H1 (cell line): ENCODE measurements around the gene FXR2. TPM values are rescaled to one million over a fixed set of nuclear protein-coding genes. Genes with fewer than 3 reads are reported as not detected.
A peak's percentile ranks its signal among the peaks of the same experiment; 100 is the strongest.

Experiments
- CTCF ChIA-PET: fragments of 300-600 bp; sonication (Branson Sonifier 250); formaldehyde crosslinking; loops from one replicate; lab custom pipeline; 2021; ENCODE audit not compliant: partially characterized antibody; lab: Charles Lee
- POLR2A ChIA-PET: fragments of 300-600 bp; sonication (Branson Sonifier 250); formaldehyde crosslinking; loops from one replicate; lab custom pipeline; 2021; ENCODE audit warnings: inconsistent platforms; ENCODE audit not compliant: partially characterized antibody; lab: Charles Lee
- DNase-seq, 2 experiments: peaks; one replicate each; pipeline versions ENCODE4 v3.0.0 to v3.0.0-alpha.2; 2010 to 2022; ENCODE audit warnings: low spot score in 2 of 2, low read depth in 1 of 2, mixed read lengths in 1 of 2
- FAIRE-seq: peaks from 2 replicates; lab custom pipeline; 2011; peaks lifted over from hg19 to GRCh38; lab: Jason Lieb, UNC
- H2AFZ ChIP-seq: 2 replicates; pipeline ENCODE4 v1.8.1; 2012; ENCODE audit warnings: low read length, inconsistent platforms
- H2AK5ac ChIP-seq: 2 replicates; pipeline ENCODE4 v1.6.1; 2013; ENCODE audit warnings: low read depth, low read length
- H2BK120ac ChIP-seq: replicated peaks from 2 replicates; pipeline ENCODE3; 2013; ENCODE audit warnings: low read depth, low read length, inconsistent platforms
- H2BK12ac ChIP-seq: 2 replicates; pipeline ENCODE4 v1.6.1; 2013; ENCODE audit warnings: low read depth, low read length
- H2BK15ac ChIP-seq: 2 replicates; pipeline ENCODE4 v1.6.1; 2013; ENCODE audit warnings: low read length
- H2BK20ac ChIP-seq: 2 replicates; pipeline ENCODE4 v1.6.1; 2013; ENCODE audit warnings: low read length
- H2BK5ac ChIP-seq: 2 replicates; pipeline ENCODE4 v1.6.1; 2013; ENCODE audit warnings: low read depth, low read length
- H3K14ac ChIP-seq: 2 replicates; pipeline ENCODE4 v1.6.1; 2013; ENCODE audit warnings: inconsistent platforms; ENCODE audit not compliant: insufficient read length
- H3K18ac ChIP-seq: 2 replicates; pipeline ENCODE4 v1.6.1; 2013; ENCODE audit warnings: low read length; ENCODE audit errors: extremely low read depth
- H3K23ac ChIP-seq: 2 replicates; pipeline ENCODE4 v1.6.1; 2013; ENCODE audit warnings: inconsistent platforms; ENCODE audit not compliant: insufficient read length
- H3K23me2 ChIP-seq: 2 replicates; pipeline ENCODE4 v1.6.1; 2013; ENCODE audit warnings: low read depth, low read length
- H3K27ac ChIP-seq: 2 replicates; pipeline ENCODE4 v1.6.1; 2011; ENCODE audit warnings: low read depth, low read length, inconsistent platforms
- H3K27me3 ChIP-seq, 4 experiments: replicated peaks in 1 of 4; 1 replicate in 1 of 4; 2 replicates in 3 of 4; pipeline versions ENCODE4 v1.6.1 to v1.8.1; 2011 to 2013; ENCODE audit warnings: low read length in 3 of 4, mild to moderate bottlenecking in 3 of 4, inconsistent platforms in 2 of 4, mixed read lengths in 2 of 4, moderate library complexity in 1 of 4; ENCODE audit not compliant: control insufficient read depth in 3 of 4, insufficient read depth in 3 of 4; ENCODE audit errors: extremely low read depth in 1 of 4
- H3K36me3 ChIP-seq, 4 experiments: 2 replicates each; pipeline versions ENCODE4 v1.6.1 to v1.8.1; 2011 to 2013; ENCODE audit warnings: mild to moderate bottlenecking in 4 of 4, low read length in 3 of 4, moderate library complexity in 2 of 4, control low read depth in 1 of 4, inconsistent platforms in 1 of 4; ENCODE audit not compliant: insufficient read depth in 4 of 4, control insufficient read depth in 2 of 4
- H3K4ac ChIP-seq: replicated peaks from 2 replicates; pipeline ENCODE3; 2013; ENCODE audit warnings: low read length, low read depth, mixed read lengths, inconsistent platforms; ENCODE audit not compliant: insufficient read length
- H3K4me1 ChIP-seq, 4 experiments: replicated peaks in 1 of 4; 1 replicate in 1 of 4; 2 replicates in 3 of 4; pipeline versions ENCODE4 v1.6.1 to v1.8.1; 2011 to 2013; ENCODE audit warnings: low read length in 3 of 4, inconsistent platforms in 2 of 4, mixed read lengths in 1 of 4; ENCODE audit not compliant: insufficient read depth in 4 of 4, control insufficient read depth in 3 of 4
- H3K4me2 ChIP-seq, 2 experiments: 2 replicates each; pipeline versions ENCODE4 v1.6.1 to v1.8.1; 2011 to 2013; ENCODE audit warnings: low read depth in 2 of 2, low read length in 2 of 2, control low read depth in 1 of 2, inconsistent platforms in 1 of 2, mild to moderate bottlenecking in 1 of 2; ENCODE audit not compliant: insufficient read depth in 1 of 2
- H3K4me3 ChIP-seq, 4 experiments: fragments of 200-600, 300-600 bp in 1 of 4; sonication (generic), shearing (Covaris generic), sonication (Bioruptor Twin) in 1 of 4; 2 replicates each; pipeline versions ENCODE4 v1.5.1 to v1.8.1; 2011 to 2016; ENCODE audit warnings: low read length in 4 of 4, low read depth in 3 of 4, control low read depth in 2 of 4, inconsistent platforms in 2 of 4, mild to moderate bottlenecking in 2 of 4, mixed read lengths in 1 of 4, moderate library complexity in 1 of 4; ENCODE audit not compliant: insufficient read depth in 2 of 4; ENCODE audit errors: extremely low read depth in 1 of 4
- H3K56ac ChIP-seq: replicated peaks from 2 replicates; pipeline ENCODE3; 2013; ENCODE audit warnings: low read depth, mild to moderate bottlenecking, mixed read lengths, low read length, inconsistent platforms; ENCODE audit not compliant: insufficient read length
- H3K79me1 ChIP-seq: 2 replicates; pipeline ENCODE4 v1.6.1; 2013; ENCODE audit warnings: low read depth, low read length, control low read depth
- H3K79me2 ChIP-seq, 2 experiments: 2 replicates each; pipeline versions ENCODE4 v1.6.1 to v1.8.1; 2012 to 2013; ENCODE audit warnings: low read length in 2 of 2, mild to moderate bottlenecking in 2 of 2, inconsistent platforms in 1 of 2; ENCODE audit not compliant: insufficient read depth in 2 of 2, control insufficient read depth in 1 of 2
- H3K9ac ChIP-seq, 4 experiments: replicated peaks in 1 of 4; 1 replicate in 1 of 4; 2 replicates in 3 of 4; pipeline versions ENCODE4 v1.6.1 to v1.8.1; 2011 to 2013; ENCODE audit warnings: low read depth in 3 of 4, low read length in 3 of 4, control low read depth in 2 of 4, mild to moderate bottlenecking in 2 of 4, moderate library complexity in 2 of 4, inconsistent platforms in 1 of 4; ENCODE audit errors: extremely low read depth in 1 of 4
- H3K9me3 ChIP-seq, 2 experiments: 2 replicates each; pipeline versions ENCODE4 v1.6.1 to v1.8.1; 2012 to 2013; ENCODE audit warnings: mild to moderate bottlenecking in 2 of 2, moderate library complexity in 2 of 2, control low read depth in 1 of 2, inconsistent platforms in 1 of 2, low read depth in 1 of 2, low read length in 1 of 2, mixed read lengths in 1 of 2; ENCODE audit not compliant: insufficient read depth in 2 of 2
- H4K20me1 ChIP-seq, 2 experiments: replicated peaks in 1 of 2; 2 replicates each; pipeline versions ENCODE3 to v1.8.1; 2011 to 2013; ENCODE audit warnings: inconsistent platforms in 2 of 2, low read length in 2 of 2, mild to moderate bottlenecking in 1 of 2; ENCODE audit not compliant: insufficient read depth in 2 of 2, control insufficient read depth in 1 of 2
- H4K5ac ChIP-seq: 2 replicates; pipeline ENCODE4 v1.6.1; 2013; ENCODE audit warnings: low read length, low read depth, mixed read lengths, inconsistent platforms; ENCODE audit not compliant: insufficient read length
- H4K8ac ChIP-seq: 2 replicates; pipeline ENCODE4 v1.8.0; 2013; ENCODE audit warnings: mild to moderate bottlenecking, moderate library complexity, low read length, inconsistent platforms; ENCODE audit not compliant: insufficient read depth; ENCODE audit errors: extremely low read depth
- H4K91ac ChIP-seq: replicated peaks from 2 replicates; pipeline ENCODE3; 2013; ENCODE audit warnings: low read length, mixed read lengths, inconsistent platforms; ENCODE audit not compliant: insufficient read length
- CHD1 ChIP-seq: IDR thresholded peaks from 2 replicates; pipeline ENCODE4 v1.6.1; 2012; ENCODE audit warnings: low read depth, low read length, improper control_type of control experiment
- E2F6 ChIP-seq: IDR thresholded peaks from 2 replicates; pipeline ENCODE4 v1.6.1; 2012; ENCODE audit warnings: inconsistent platforms
- EGR1 ChIP-seq: IDR thresholded peaks from 2 replicates; pipeline ENCODE4 v1.6.1; 2011; ENCODE audit warnings: low read depth, low read length, borderline replicate concordance
- HDAC6 ChIP-seq: IDR thresholded peaks from one replicate; pipeline ENCODE4 v1.7.1; 2012; ENCODE audit warnings: low read depth, mild to moderate bottlenecking, inconsistent platforms, low read length, moderate library complexity
- PHF8 ChIP-seq: fragments of 200-600 bp; sonication (generic); conservative IDR thresholded peaks from 2 replicates; pipeline ENCODE4 v1.7.1; 2012; ENCODE audit warnings: low read depth, mild to moderate bottlenecking, inconsistent platforms, low read length, moderate library complexity
- POLR2AphosphoS5 ChIP-seq: IDR thresholded peaks from 2 replicates; pipeline ENCODE4 v1.6.1; 2011; ENCODE audit warnings: low read depth, low read length
- RAD21 ChIP-seq, 2 experiments: IDR thresholded peaks in 1 of 2; conservative IDR thresholded peaks in 1 of 2; 2 replicates each; pipeline ENCODE4 v1.6.1; 2011; ENCODE audit warnings: low read depth in 2 of 2, low read length in 2 of 2, improper control_type of control experiment in 1 of 2, inconsistent platforms in 1 of 2, mild to moderate bottlenecking in 1 of 2, moderate library complexity in 1 of 2
- TAF1 ChIP-seq: IDR thresholded peaks from 2 replicates; pipeline ENCODE4 v1.6.1; 2011; ENCODE audit warnings: mild to moderate bottlenecking, low read depth, low read length
- TAF7 ChIP-seq: optimal IDR thresholded peaks from 2 replicates; pipeline ENCODE3; 2011; ENCODE audit warnings: low read depth, mild to moderate bottlenecking, inconsistent platforms, low read length, moderate library complexity, borderline replicate concordance
- TCF12 ChIP-seq: IDR thresholded peaks from 2 replicates; pipeline ENCODE4 v1.6.1; 2011; ENCODE audit warnings: low read depth, mild to moderate bottlenecking, low read length
- TEAD4 ChIP-seq: IDR thresholded peaks from 2 replicates; pipeline ENCODE4 v1.6.1; 2012; ENCODE audit warnings: low read depth, low read length, inconsistent platforms, mixed read lengths
- WGBS, 2 experiments: shearing (Covaris generic) in 1 of 2; methylation state at CpG; one replicate each; pipeline versions ENCODE4 v1.1.6 to v1.1.7; 2013 to 2015; ENCODE audit warnings: low lambda C conversion rate in 2 of 2, mixed read lengths in 2 of 2, inconsistent platforms in 1 of 2, low coverage in 1 of 2, missing lambda C conversion rate in 1 of 2; ENCODE audit not compliant: insufficient replicate concordance in 2 of 2, insufficient coverage in 1 of 2, insufficient read length in 1 of 2; ENCODE audit errors: extremely low coverage in 1 of 2, missing lambda C conversion rate in 1 of 2; 5-methylcytosine and 5-hydroxymethylcytosine counted together
- polyA plus RNA-seq, 7 experiments: library from polyadenylated mRNA; depleted of rRNA in 3 of 7; stranded (reverse) in 5 of 7; unstranded in 2 of 7; fragments of >200 nt in 5 of 7; fragments of 200-250 nt in 2 of 7; gene quantifications; 1 replicate in 5 of 7; 2 replicates in 1 of 7; 4 replicates in 1 of 7; pipeline versions ENCODE4 v1.2.1 to v1.2.3, GENCODE V29; 2011 to 2013; ENCODE audit warnings: missing spikeins in 2 of 7, mixed read lengths in 2 of 7
- total RNA-seq: library from RNA; stranded (reverse); fragmentation: NEBNext Ultra II Directional; extraction: Animal tissue kit (Norgen Biotek cat#: 25700); gene quantifications from 2 replicates; pipeline ENCODE4 v1.2.1, GENCODE V29; 2021

FXR2 gene
- total and polyA plus RNA-seq, 2 of the 8 experiments (the other 6 are each of a cell fraction or from before 2014, with no cell fraction given): 26.2 to 44.0 TPM

GRCh38 chr17:7561028-7561575 is 53.6 kb downstream of the FXR2 start:
- H2BK20ac ChIP-seq: no peak overlapping the region
- H3K4me2 ChIP-seq: peak overlapping the region; percentile 49 to 96
- peak overlapping the region; percentile 69 to 96 (median 78) for H3K4me3 ChIP-seq
- no peaks in the 10 kb centered on the region for H3K27me3 ChIP-seq
- 0 out of 2 replicates have a peak overlapping the region, but pooled peaks have one; percentile 27 for H2BK12ac ChIP-seq
- H2AK5ac ChIP-seq: no peak overlapping the region
- peaks cover 0 to 1% of the 10 kb centered on the region in 2 experiments for H4K20me1 ChIP-seq
- H2BK15ac ChIP-seq: no peak overlapping the region
- H3K18ac ChIP-seq: no peak overlapping the region; the same call in 1 of the 2 replicates
- peak overlapping the region; percentile 37; the same call in 1 of the 2 replicates for H3K27ac ChIP-seq
- CTCF ChIA-PET: interaction anchor here (0.8 to 12.7 kb wide), 74 partner anchors 9 to 515 kb away, joined by 3 to 251 read pairs (median 6); partner anchors contain the start of genes CHRNB1, MPDU1, NEURL4 and SAT2
- H2BK5ac ChIP-seq: peak overlapping the region; percentile 2; the same call in 1 of the 2 replicates
- DNase-seq: peak in 1 of 2 experiments; percentile 92
- FAIRE-seq: peak; percentile 52
- H3K56ac ChIP-seq: peak overlapping the region; percentile 62
- H3K79me1 ChIP-seq: peaks cover 9% of the 10 kb centered on the region
- H4K8ac ChIP-seq: no peak overlapping the region
- POLR2A ChIA-PET: interaction anchor here (0.7 to 37.5 kb wide), 25 partner anchors 9 to 301 kb away, joined by 3 to 1144 read pairs (median 5); partner anchors contain the start of genes CD68, GPS2, MPDU1 and POLR2A
- no peak overlapping the region for H2AFZ ChIP-seq
- peaks cover 6% of the 10 kb centered on the region; the same call in 1 of the 2 replicates for H3K23me2 ChIP-seq
- peak overlapping the region; percentile 61 for H4K5ac ChIP-seq
- H3K14ac ChIP-seq: no peak overlapping the region
- no peaks in the 10 kb centered on the region for H3K9me3 ChIP-seq
- H3K79me2 ChIP-seq: peaks cover 4 to 26% of the 10 kb centered on the region in 2 experiments; a peak in 3 of 4 replicates
- peak overlapping the region; percentile 22 to 76 (median 66); a peak in 6 of 7 replicates for H3K9ac ChIP-seq
- H3K4ac ChIP-seq: no peak overlapping the region
- 1% methylated on average over 30 of the region's 32 CpGs; no CpG with 5 or more reads in 1 of the 2 experiments for WGBS, 2 experiments
- peaks cover 11 to 40% (median 24%) of the 10 kb centered on the region in 4 experiments for H3K4me1 ChIP-seq
- no peak overlapping the region for H2BK120ac ChIP-seq
- H3K23ac ChIP-seq: no peak overlapping the region
- H3K36me3 ChIP-seq: peaks cover 22 to 28% (median 23%) of the 10 kb centered on the region in 4 experiments
- H4K91ac ChIP-seq: peak overlapping the region; percentile 61
- TF ChIP-seq HDAC6 (no peak), CHD1 (no peak), TAF7 (peak; percentile 22), TCF12 (no peak), TAF1 (0 out of 2 replicates have a peak, but pooled peaks have one; percentile 18), TEAD4 (0 out of 2 replicates have a peak, but pooled peaks have one; percentile 7), RAD21 (IDR thresholded peaks at IDR 0.05 in 1 of 2, conservative IDR thresholded peaks at IDR 0.05 in 1 of 2; ENCODE audit: low read depth in 2 of 2, low read length in 2 of 2) (peak; percentile 83 to 88), POLR2AphosphoS5 (no peak), PHF8 (no peak), EGR1 (no peak), E2F6 (no peak)
